DND-41 (cell line): ENCODE data around the gene MGAT4B.

Source experiments
- ATAC-seq: fragments of 200-7000 bp; cut with Tn5 transposase; 3 replicates; pipeline ENCODE4 v1.9.1; 2021; ENCODE audit warnings: low read depth; ENCODE audit not compliant: insufficient read depth
- DNase-seq: peaks from one replicate; pipeline ENCODE4 v3.0.0-alpha.2; 2020
- H2AFZ ChIP-seq: 2 replicates; pipeline ENCODE4 v1.6.0; 2012; ENCODE audit warnings: low read depth, low read length
- H3K27ac ChIP-seq: 2 replicates; pipeline ENCODE4 v1.5.1; 2012; ENCODE audit warnings: low read length, inconsistent platforms
- H3K27me3 ChIP-seq: fragments of 200-600 bp; sonication (generic); 2 replicates; pipeline ENCODE4 v1.6.0; 2012; ENCODE audit warnings: low read length, mild to moderate bottlenecking, inconsistent platforms; ENCODE audit not compliant: insufficient read depth, poor library complexity
- H3K36me3 ChIP-seq: 2 replicates; pipeline ENCODE4 v1.5.1; 2012; ENCODE audit warnings: low read length, inconsistent platforms; ENCODE audit not compliant: insufficient read depth
- H3K4me1 ChIP-seq: 2 replicates; pipeline ENCODE4 v1.5.1; 2012; ENCODE audit warnings: mild to moderate bottlenecking, low read length; ENCODE audit not compliant: insufficient read depth
- H3K4me2 ChIP-seq: 2 replicates; pipeline ENCODE4 v1.6.0; 2012; ENCODE audit warnings: mild to moderate bottlenecking, moderate library complexity, low read length, inconsistent platforms; ENCODE audit not compliant: insufficient read depth
- H3K4me3 ChIP-seq, 2 experiments: fragments of 200-600 bp in 1 of 2; shearing (Covaris generic) in 1 of 2; 2 replicates each; pipeline ENCODE4 v1.5.1; 2012 to 2016; ENCODE audit warnings: inconsistent platforms in 2 of 2, low read length in 2 of 2, mild to moderate bottlenecking in 2 of 2, low read depth in 1 of 2, moderate library complexity in 1 of 2
- H3K79me2 ChIP-seq: 2 replicates; pipeline ENCODE4 v1.6.0; 2012; ENCODE audit warnings: low read length, inconsistent platforms; ENCODE audit not compliant: insufficient read depth
- H3K9ac ChIP-seq: 2 replicates; pipeline ENCODE4 v1.6.0; 2012; ENCODE audit warnings: low read depth, mild to moderate bottlenecking, inconsistent platforms, low read length, moderate library complexity
- H3K9me3 ChIP-seq: 2 replicates; pipeline ENCODE4 v1.5.1; 2012; ENCODE audit warnings: low read length, moderate library complexity, mild to moderate bottlenecking, inconsistent platforms; ENCODE audit not compliant: insufficient read depth, severe bottlenecking
- H4K20me1 ChIP-seq: 2 replicates; pipeline ENCODE4 v1.6.0; 2012; ENCODE audit warnings: low read length; ENCODE audit not compliant: insufficient read depth
- EZH2 ChIP-seq: IDR thresholded peaks from 3 replicates; pipeline ENCODE4 v1.6.1; 2012; ENCODE audit warnings: borderline replicate concordance, low read depth, mild to moderate bottlenecking, moderate library complexity, low read length, inconsistent platforms; ENCODE audit not compliant: severe bottlenecking
- TF ChIP-seq, protein P1 (sequence below): IDR thresholded peaks from 2 replicates; pipeline ENCODE4 v1.5.1; 2012; ENCODE audit warnings: borderline replicate concordance, low read length, moderate library complexity, mild to moderate bottlenecking; ENCODE audit not compliant: poor library complexity, severe bottlenecking; ENCODE audit errors: extremely low read depth

Gene MGAT4B

DNA sequence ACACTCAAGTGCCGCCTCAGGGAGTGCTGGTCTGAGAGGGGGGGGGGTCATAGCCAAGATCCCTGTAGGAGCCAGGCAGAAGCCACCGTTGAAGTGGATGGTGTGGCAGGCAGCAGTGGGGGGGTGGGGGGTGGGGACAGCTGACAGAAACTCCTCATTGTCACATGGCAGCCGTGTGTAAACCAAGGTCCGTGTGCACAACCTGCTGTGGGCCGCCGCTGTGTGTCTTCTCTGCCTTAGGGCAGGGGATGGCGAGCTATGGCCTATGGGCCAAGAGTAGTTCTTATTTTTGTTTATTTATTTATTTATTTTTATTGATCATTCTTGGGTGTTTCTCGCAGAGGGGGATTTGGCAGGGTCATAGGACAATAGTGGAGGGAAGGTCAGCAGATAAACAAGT is 27.5 kb upstream of the MGAT4B start:
- no peak overlapping the region for H3K27ac ChIP-seq
- H3K36me3 ChIP-seq = peaks cover 70% of the 10 kb centered on the region
- TF ChIP-seq, protein P1, sequence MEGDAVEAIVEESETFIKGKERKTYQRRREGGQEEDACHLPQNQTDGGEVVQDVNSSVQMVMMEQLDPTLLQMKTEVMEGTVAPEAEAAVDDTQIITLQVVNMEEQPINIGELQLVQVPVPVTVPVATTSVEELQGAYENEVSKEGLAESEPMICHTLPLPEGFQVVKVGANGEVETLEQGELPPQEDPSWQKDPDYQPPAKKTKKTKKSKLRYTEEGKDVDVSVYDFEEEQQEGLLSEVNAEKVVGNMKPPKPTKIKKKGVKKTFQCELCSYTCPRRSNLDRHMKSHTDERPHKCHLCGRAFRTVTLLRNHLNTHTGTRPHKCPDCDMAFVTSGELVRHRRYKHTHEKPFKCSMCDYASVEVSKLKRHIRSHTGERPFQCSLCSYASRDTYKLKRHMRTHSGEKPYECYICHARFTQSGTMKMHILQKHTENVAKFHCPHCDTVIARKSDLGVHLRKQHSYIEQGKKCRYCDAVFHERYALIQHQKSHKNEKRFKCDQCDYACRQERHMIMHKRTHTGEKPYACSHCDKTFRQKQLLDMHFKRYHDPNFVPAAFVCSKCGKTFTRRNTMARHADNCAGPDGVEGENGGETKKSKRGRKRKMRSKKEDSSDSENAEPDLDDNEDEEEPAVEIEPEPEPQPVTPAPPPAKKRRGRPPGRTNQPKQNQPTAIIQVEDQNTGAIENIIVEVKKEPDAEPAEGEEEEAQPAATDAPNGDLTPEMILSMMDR = no peak
- no peak for TF ChIP-seq EZH2
- no peaks in the 10 kb centered on the region for H3K79me2 ChIP-seq
- H3K27me3 ChIP-seq = no peaks in the 10 kb centered on the region
- H3K9me3 ChIP-seq = no peaks in the 10 kb centered on the region
- peaks cover 12% of the 10 kb centered on the region for H3K4me1 ChIP-seq
- no peak overlapping the region for H3K9ac ChIP-seq
- no peak overlapping the region for H3K4me2 ChIP-seq
- no peak overlapping the region for H2AFZ ChIP-seq
- DNase-seq = no peak
- no peak overlapping the region for H3K4me3 ChIP-seq
- no peaks in the 10 kb centered on the region for H4K20me1 ChIP-seq
- ATAC-seq = no peak

DNA sequence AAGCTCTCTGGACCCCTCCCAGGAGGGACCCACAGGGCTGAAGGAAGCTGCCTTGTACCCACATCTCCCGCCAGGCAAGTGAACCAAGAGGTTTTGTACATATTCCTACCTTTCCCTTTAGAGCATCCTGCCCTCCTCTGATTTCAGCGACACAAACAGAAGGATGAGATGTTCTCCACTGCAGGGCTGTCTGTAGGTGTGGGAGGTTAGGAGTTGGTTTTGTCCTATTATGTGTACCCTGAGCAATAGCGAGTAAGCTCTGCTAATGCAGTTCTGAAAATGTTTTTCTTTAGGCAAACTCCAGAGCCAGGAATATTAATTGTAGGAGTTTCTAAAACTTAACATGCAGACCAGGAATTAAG is 27.0 kb upstream of the MGAT4B start:
- no peak overlapping the region for H3K9ac ChIP-seq
- ATAC-seq = no peak
- no peaks in the 10 kb centered on the region for H3K79me2 ChIP-seq
- H3K4me1 ChIP-seq = peaks cover 12% of the 10 kb centered on the region
- H3K4me3 ChIP-seq = no peak overlapping the region
- H2AFZ ChIP-seq = no peak overlapping the region
- no peak overlapping the region for H3K27ac ChIP-seq
- H3K36me3 ChIP-seq = peaks cover 73% of the 10 kb centered on the region
- no peak for DNase-seq
- no peaks in the 10 kb centered on the region for H3K27me3 ChIP-seq
- H3K9me3 ChIP-seq = no peaks in the 10 kb centered on the region
- H4K20me1 ChIP-seq = no peaks in the 10 kb centered on the region
- H3K4me2 ChIP-seq = no peak overlapping the region
- TF ChIP-seq, protein P1 = no peak
- TF ChIP-seq EZH2 = no peak

DNA sequence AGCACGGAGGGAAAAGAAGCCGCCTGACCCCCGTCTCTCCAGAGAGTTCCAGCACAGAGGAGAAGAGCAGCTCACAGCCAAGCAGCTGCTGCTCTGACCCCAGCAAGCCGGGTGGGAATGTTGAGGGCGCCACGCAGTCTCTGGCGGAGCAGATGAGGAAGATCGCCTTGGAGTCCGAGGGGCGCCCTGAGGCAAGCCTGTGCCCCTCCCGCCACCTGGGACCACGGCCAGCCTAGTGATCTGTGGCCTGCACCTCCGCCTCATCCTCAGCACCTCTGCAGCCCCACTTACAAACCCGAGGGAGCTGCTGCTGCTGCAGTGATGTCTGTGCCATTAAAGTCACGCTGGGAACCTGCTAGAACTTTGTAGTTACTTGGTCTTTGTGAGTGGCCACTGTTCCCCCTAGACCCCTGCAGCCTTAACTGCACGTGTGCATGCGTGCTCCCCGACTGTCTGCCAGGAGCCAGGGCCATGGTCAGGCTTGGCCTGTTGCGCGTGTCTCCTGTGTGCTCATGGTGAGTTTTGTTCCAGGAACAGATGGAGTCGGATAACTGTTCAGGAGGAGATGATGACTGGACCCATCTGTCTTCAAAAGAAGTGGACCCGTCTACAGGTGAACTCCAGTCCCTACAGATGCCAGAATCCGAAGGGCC is 26.5 kb upstream of the MGAT4B start:
- H3K27me3 ChIP-seq = no peaks in the 10 kb centered on the region
- H2AFZ ChIP-seq = no peak overlapping the region
- no peaks in the 10 kb centered on the region for H4K20me1 ChIP-seq
- no peaks in the 10 kb centered on the region for H3K9me3 ChIP-seq
- ATAC-seq = no peak
- H3K27ac ChIP-seq = no peak overlapping the region
- peaks cover 12% of the 10 kb centered on the region for H3K4me1 ChIP-seq
- H3K4me3 ChIP-seq = no peak overlapping the region
- peaks cover 73% of the 10 kb centered on the region for H3K36me3 ChIP-seq
- H3K79me2 ChIP-seq = no peaks in the 10 kb centered on the region
- no peak for TF ChIP-seq EZH2
- TF ChIP-seq, protein P1 = no peak
- DNase-seq = no peak
- no peak overlapping the region for H3K4me2 ChIP-seq
- no peak overlapping the region for H3K9ac ChIP-seq
